Activated CD4-positive, alpha-beta T cell treated with anti-CD3 and anti-CD28 coated beads for 36 hours (primary cell): ENCODE data around the gene ARF1. TPM values are rescaled to one million over a fixed set of nuclear protein-coding genes. Genes with fewer than 3 reads are reported as not detected.
A peak's percentile ranks its signal among the peaks of the same experiment; 100 is the strongest.

Source experiments
- ATAC-seq: fragments of 200-7000 bp; cut with Tn5 transposase; one replicate; pipeline ENCODE4 v1.10.0; 2021; ENCODE audit warnings: mild to moderate bottlenecking, moderate library complexity
- CTCF ChIA-PET: fragments of 350-600 bp; sonication (Branson Sonifier 250); formaldehyde crosslinking; loops from one replicate; lab custom pipeline; 2021; ENCODE audit warnings: antibody characterized with exemption; lab: Charles Lee
- POLR2A ChIA-PET: fragments of 350-600 bp; sonication (Branson Sonifier 250); formaldehyde crosslinking; loops from one replicate; lab custom pipeline; 2021; ENCODE audit warnings: antibody characterized with exemption, inconsistent platforms; lab: Charles Lee
- DNase-seq: peaks from one replicate; pipeline ENCODE4 v3.0.0-alpha.2; 2020
- H3K27ac Mint-ChIP-seq: one replicate; pipeline ENCODE4 v1.8.0; 2021; ENCODE audit warnings: mixed read lengths
- H3K27me3 Mint-ChIP-seq: one replicate; pipeline ENCODE4 v1.8.0; 2021; ENCODE audit warnings: mixed read lengths
- H3K36me3 Mint-ChIP-seq: one replicate; pipeline ENCODE4 v1.8.0; 2021; ENCODE audit warnings: low read depth, mixed read lengths
- H3K4me1 Mint-ChIP-seq: one replicate; pipeline ENCODE4 v1.8.0; 2021; ENCODE audit warnings: mixed read lengths
- H3K4me3 Mint-ChIP-seq: one replicate; pipeline ENCODE4 v1.8.0; 2021; ENCODE audit warnings: mild to moderate bottlenecking, moderate library complexity, mixed read lengths
- H3K9me3 Mint-ChIP-seq: one replicate; pipeline ENCODE4 v1.8.0; 2021; ENCODE audit warnings: low read depth, mixed read lengths
- intact Hi-C, 2 experiments: fragments of 100-400 bp; cut with DNase I in 1 of 2; cut with micrococcal nuclease in 1 of 2; formaldehyde crosslinking; loops; one replicate each; pipeline versions ENCODE4 v1.14.2 to v1.15.1; 2022 to 2024; cut with DNase I, micrococcal nuclease
- total RNA-seq, 2 experiments: library from RNA; stranded (reverse); gene quantifications; one replicate each; pipeline ENCODE4 v1.2.3, GENCODE V29; 2021

The ARF1 gene
- total RNA-seq, 2 experiments from 2014 or later = 325 to 337 TPM

GRCh38 chr1:228091084-228091483 is 8.6 kb downstream of the ARF1 start:
- CTCF ChIA-PET = no interaction called here
- Mint-ChIP-seq H3K27me3 (no peaks in the 10 kb centered on the region), H3K36me3 (peaks cover 79% of the 10 kb centered on the region), H3K4me3 (no peak overlapping the region), H3K27ac (peak overlapping the region; percentile 75), H3K4me1 (peaks cover 79% of the 10 kb centered on the region), H3K9me3 (peaks cover 10% of the 10 kb centered on the region)
- intact Hi-C loops = no loop called here
- ATAC-seq = no peak
- DNase-seq = no peak
- POLR2A ChIA-PET = interaction anchor here (0.9 kb wide), 1 partner anchor 9 kb away, joined by 5 read pairs; no protein-coding TSS in a partner anchor

GRCh38 chr1:228092342-228093049 is 10.0 kb downstream of the ARF1 start:
- H3K27me3 Mint-ChIP-seq = no peaks in the 10 kb centered on the region
- CTCF ChIA-PET = interaction anchor here (0.5 to 1.0 kb wide), 6 partner anchors 10 to 184 kb away, joined by 3 to 4 read pairs (median 4); partner anchors contain the start of gene ARF1
- POLR2A ChIA-PET = interaction anchor here (0.6 to 1.5 kb wide), 3 partner anchors 10 to 387 kb away, joined by 3 to 6 read pairs (median 5); no protein-coding TSS in a partner anchor

GRCh38 chr1:228093050-228093906 is 10.8 kb downstream of the ARF1 start:
- POLR2A ChIA-PET = interaction anchor here (0.6 to 1.5 kb wide), 3 partner anchors 9 to 1317 kb away, joined by 4 to 16 read pairs (median 6); no protein-coding TSS in a partner anchor
- no peak for ATAC-seq
- H3K36me3 Mint-ChIP-seq = peaks cover 78% of the 10 kb centered on the region
- H3K4me1 Mint-ChIP-seq = peaks cover 57% of the 10 kb centered on the region
- CTCF ChIA-PET = interaction anchor here (0.5 kb wide), 1 partner anchor 183 kb away, joined by 4 read pairs; no protein-coding TSS in a partner anchor
- intact Hi-C loops = no loop called here
- DNase-seq = no peak
- H3K27me3 Mint-ChIP-seq = no peaks in the 10 kb centered on the region
- H3K9me3 Mint-ChIP-seq = peaks cover 10% of the 10 kb centered on the region
- no peak overlapping the region for H3K4me3 Mint-ChIP-seq
- no peak overlapping the region for H3K27ac Mint-ChIP-seq

More at GRCh38 chr1:228092342-228093049, 10.0 kb downstream of the ARF1 start:
- Mint-ChIP-seq H3K4me3 (no peak overlapping the region), H3K36me3 (peaks cover 81% of the 10 kb centered on the region), H3K27ac (no peak overlapping the region), H3K4me1 (peaks cover 65% of the 10 kb centered on the region), H3K9me3 (peaks cover 10% of the 10 kb centered on the region)
- DNase-seq (no peak), ATAC-seq (no peak)
- intact Hi-C loops = no loop called here

GRCh38 chr1:228094432-228095016 is 12.0 kb downstream of the ARF1 start:
- CTCF ChIA-PET = interaction anchor here (0.8 to 1.0 kb wide), 2 partner anchors 17 to 88 kb away, joined by 3 to 6 read pairs; partner anchors contain the start of gene WNT3A
- POLR2A ChIA-PET = no interaction called here

GRCh38 chr1:228095161-228095560 is 12.7 kb downstream of the ARF1 start:
- ATAC-seq (no peak), DNase-seq (no peak)
- H3K4me1 Mint-ChIP-seq = peaks cover 38% of the 10 kb centered on the region
- no peak overlapping the region for H3K27ac Mint-ChIP-seq
- POLR2A ChIA-PET = no interaction called here
- H3K4me3 Mint-ChIP-seq = no peak overlapping the region
- CTCF ChIA-PET = interaction anchor here (0.8 to 1.0 kb wide), 2 partner anchors 18 to 88 kb away, joined by 3 to 6 read pairs; partner anchors contain the start of gene WNT3A
- H3K27me3 Mint-ChIP-seq = no peaks in the 10 kb centered on the region
- intact Hi-C loops = no loop called here
- H3K9me3 Mint-ChIP-seq = peaks cover 10% of the 10 kb centered on the region
- H3K36me3 Mint-ChIP-seq = peaks cover 78% of the 10 kb centered on the region

More at GRCh38 chr1:228094432-228095016, 12.0 kb downstream of the ARF1 start:
- H3K4me1 Mint-ChIP-seq = peaks cover 45% of the 10 kb centered on the region
- DNase-seq (no peak), ATAC-seq (no peak)
- peaks cover 76% of the 10 kb centered on the region for H3K36me3 Mint-ChIP-seq
- no peak overlapping the region for H3K27ac Mint-ChIP-seq
- no peak overlapping the region for H3K4me3 Mint-ChIP-seq
- H3K9me3 Mint-ChIP-seq = peaks cover 10% of the 10 kb centered on the region
- intact Hi-C loops = no loop called here
- H3K27me3 Mint-ChIP-seq = no peaks in the 10 kb centered on the region

GRCh38 chr1:228095938-228096337 is 13.4 kb downstream of the ARF1 start:
- H3K27me3 Mint-ChIP-seq = no peaks in the 10 kb centered on the region
- ATAC-seq (no peak), DNase-seq (peak; percentile 5)
- no peak overlapping the region for H3K4me3 Mint-ChIP-seq
- intact Hi-C loops = no loop called here
- H3K36me3 Mint-ChIP-seq = peaks cover 76% of the 10 kb centered on the region
- H3K9me3 Mint-ChIP-seq = peaks cover 10% of the 10 kb centered on the region
- POLR2A ChIA-PET = no interaction called here
- peak overlapping the region; percentile 0 for H3K27ac Mint-ChIP-seq
- CTCF ChIA-PET = no interaction called here
- peaks cover 32% of the 10 kb centered on the region for H3K4me1 Mint-ChIP-seq

- CTCF ChIA-PET = no interaction called here
- Mint-ChIP-seq H3K4me3 (no peak overlapping the region), H3K27ac (no peak overlapping the region), H3K27me3 (no peaks in the 10 kb centered on the region), H3K9me3 (peaks cover 10% of the 10 kb centered on the region), H3K4me1 (peaks cover 30% of the 10 kb centered on the region), H3K36me3 (peaks cover 69% of the 10 kb centered on the region)
- intact Hi-C loops = no loop called here
- POLR2A ChIA-PET = interaction anchor here (0.7 to 1.4 kb wide), 2 partner anchors 9 to 14 kb away, joined by 3 read pairs; partner anchors contain the start of gene ARF1
- DNase-seq = peak; percentile 2
- no peak for ATAC-seq
These were observed 14.2 kb downstream of the ARF1 start for GRCh38 chr1:228096416-228097332.

GRCh38 chr1:228097333-228098081 is 15.0 kb downstream of the ARF1 start:
- POLR2A ChIA-PET = interaction anchor here (0.7 to 1.4 kb wide), 3 partner anchors 8 to 15 kb away, joined by 3 read pairs; partner anchors contain the start of gene ARF1
- Mint-ChIP-seq H3K27ac (peak overlapping the region; percentile 47), H3K27me3 (no peaks in the 10 kb centered on the region), H3K4me3 (no peak overlapping the region), H3K36me3 (peaks cover 60% of the 10 kb centered on the region), H3K9me3 (peaks cover 10% of the 10 kb centered on the region), H3K4me1 (peaks cover 23% of the 10 kb centered on the region)
- CTCF ChIA-PET = interaction anchor here (0.7 kb wide), 1 partner anchor 98 kb away, joined by 5 read pairs; no protein-coding TSS in a partner anchor
- peak; percentile 1 for DNase-seq
- intact Hi-C loops = no loop called here
- ATAC-seq = no peak

- H3K27me3 Mint-ChIP-seq = no peaks in the 10 kb centered on the region
- H3K4me3 Mint-ChIP-seq = no peak overlapping the region
- ATAC-seq = no peak
- H3K9me3 Mint-ChIP-seq = peaks cover 10% of the 10 kb centered on the region
- DNase-seq = no peak
- peaks cover 56% of the 10 kb centered on the region for H3K36me3 Mint-ChIP-seq
- intact Hi-C loops = no loop called here
- ChIA-PET POLR2A (interaction anchor here (1.1 to 1.8 kb wide), 3 partner anchors 9 to 11 kb away, joined by 3 to 5 read pairs (median 3); no protein-coding TSS in a partner anchor), CTCF (interaction anchor here (0.7 to 1.1 kb wide), 2 partner anchors 32 to 99 kb away, joined by 5 read pairs; no protein-coding TSS in a partner anchor)
- H3K4me1 Mint-ChIP-seq = peaks cover 18% of the 10 kb centered on the region
- H3K27ac Mint-ChIP-seq = no peak overlapping the region
These were observed 15.9 kb downstream of the ARF1 start for GRCh38 chr1:228098323-228098931.
